HG02678 (cell line): ENCODE results near the gene TSTD1.

Experiments used
- ATAC-seq: cut with Tn5 transposase; IDR thresholded peaks from one replicate; pipeline ENCODE4 v1.9.1; 2021; ENCODE audit warnings: mild to moderate bottlenecking, moderate library complexity; ENCODE audit not compliant: unreplicated experiment

The TSTD1 gene, protein sequence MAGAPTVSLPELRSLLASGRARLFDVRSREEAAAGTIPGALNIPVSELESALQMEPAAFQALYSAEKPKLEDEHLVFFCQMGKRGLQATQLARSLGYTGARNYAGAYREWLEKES

GRCh38 chr1:161038523-161039153, at the start of gene TSTD1:
TSTD1 (minus strand) TSS chr1:161038964; CDS start chr1:161038889, 75 bp downstream.
- peak; percentile 92 for ATAC-seq

DNA sequence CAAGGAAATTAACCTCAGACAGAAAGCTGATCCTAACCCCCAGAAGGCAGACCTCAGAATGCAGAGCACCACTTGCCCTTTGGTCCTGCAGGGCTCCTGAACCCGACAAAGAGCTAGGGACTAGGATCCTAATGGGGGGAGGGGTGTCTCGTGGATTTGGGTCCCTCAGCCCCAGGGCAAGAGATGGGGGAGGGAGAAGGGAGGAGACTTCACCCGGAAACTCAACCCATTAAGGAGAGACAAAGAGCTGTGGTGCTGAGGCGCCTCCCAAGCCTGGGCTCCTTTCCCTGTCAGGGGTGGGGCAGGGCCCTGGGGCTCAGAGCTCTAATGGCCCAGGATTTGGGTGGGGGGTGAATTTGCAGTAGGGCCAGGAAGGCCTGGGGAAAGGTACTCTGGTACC, 47.7 kb upstream of the TSTD1 start:
- ATAC-seq = no peak

DNA sequence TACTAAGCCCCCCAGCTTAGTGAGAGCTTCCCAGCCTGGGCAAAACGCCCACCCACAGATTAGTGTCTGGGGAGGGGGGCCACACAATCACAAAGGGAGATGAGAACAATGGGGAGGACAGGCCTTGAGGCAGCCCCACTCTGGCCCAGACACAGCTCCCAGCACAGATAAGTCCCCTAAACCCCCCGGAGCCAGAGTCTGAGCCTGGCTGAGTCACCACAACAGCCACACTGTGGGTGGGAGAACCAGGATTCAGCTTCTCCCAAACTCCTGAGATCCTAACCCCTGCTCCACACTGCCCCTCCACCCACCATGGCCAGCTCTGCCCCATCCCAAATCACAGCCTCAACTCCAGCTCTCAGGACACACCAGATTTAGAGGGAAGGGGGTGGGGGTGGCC, 46.4 kb upstream of the TSTD1 start:
- no peak for ATAC-seq

GRCh38 chr1:161084597-161084988, 45.8 kb upstream of the TSTD1 start:
- ATAC-seq = no peak

DNA sequence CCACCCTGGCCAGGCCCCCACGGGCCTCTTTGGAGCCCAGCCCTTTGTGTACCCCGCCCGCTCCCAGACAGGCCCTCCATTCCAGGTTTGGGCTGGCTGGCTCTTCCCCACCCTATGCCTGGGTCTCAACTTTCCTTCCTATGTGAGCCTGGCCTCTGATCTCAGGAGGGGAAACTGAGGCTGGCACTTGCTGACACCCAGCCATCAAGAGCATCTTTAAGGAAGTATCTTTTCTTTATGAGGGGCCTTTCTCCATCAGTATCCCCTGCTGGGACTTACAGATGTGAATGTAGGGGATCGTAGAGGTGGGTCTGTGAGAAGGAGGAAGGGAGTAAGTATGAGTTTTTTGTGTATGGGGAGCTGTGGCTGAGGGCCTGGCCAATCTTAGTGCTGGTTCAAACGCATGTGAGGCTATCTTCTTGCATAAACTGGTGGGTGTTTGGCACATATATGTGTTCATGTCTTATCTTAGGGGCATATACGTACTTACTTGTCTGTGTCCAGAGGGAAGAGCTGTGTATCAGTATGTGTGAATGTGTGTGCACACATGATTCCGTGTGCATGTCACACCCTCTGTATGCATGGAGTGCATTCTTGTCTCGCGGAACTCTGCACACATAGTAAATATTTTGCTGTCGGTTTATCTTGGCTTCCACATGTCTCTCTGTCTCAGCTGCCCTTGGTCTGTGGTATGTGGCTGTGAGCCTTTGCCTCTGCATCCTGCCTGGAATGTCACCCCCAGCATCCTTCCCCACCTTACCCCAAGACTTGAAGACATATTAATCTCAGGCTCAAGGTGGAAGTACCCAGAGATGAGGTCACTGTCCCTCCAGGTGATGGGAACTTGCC, 45.2 kb upstream of the TSTD1 start:
- no peak for ATAC-seq

GRCh38 chr1:161082996-161083747, 44.4 kb upstream of the TSTD1 start:
- ATAC-seq = no peak

DNA sequence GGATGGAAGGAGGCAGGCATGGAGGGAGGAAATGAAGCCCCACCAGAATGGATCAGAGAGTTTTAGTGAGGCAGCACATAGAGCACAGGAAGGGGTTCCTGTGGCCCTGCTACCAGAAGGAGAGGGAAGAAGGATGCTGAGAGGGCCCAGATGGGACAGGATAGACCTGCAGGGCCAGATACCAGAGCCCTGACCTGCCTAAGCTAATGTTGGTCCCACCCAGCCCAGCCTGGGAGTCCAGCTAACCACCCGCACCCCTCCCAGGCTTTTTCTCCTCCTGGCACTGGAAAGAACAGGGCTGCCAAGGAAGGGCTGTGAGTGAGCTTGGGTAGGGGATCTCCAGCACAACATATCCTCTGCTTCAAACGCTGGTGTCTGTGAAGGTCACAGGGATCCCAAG, 43.7 kb upstream of the TSTD1 start:
- no peak for ATAC-seq

DNA sequence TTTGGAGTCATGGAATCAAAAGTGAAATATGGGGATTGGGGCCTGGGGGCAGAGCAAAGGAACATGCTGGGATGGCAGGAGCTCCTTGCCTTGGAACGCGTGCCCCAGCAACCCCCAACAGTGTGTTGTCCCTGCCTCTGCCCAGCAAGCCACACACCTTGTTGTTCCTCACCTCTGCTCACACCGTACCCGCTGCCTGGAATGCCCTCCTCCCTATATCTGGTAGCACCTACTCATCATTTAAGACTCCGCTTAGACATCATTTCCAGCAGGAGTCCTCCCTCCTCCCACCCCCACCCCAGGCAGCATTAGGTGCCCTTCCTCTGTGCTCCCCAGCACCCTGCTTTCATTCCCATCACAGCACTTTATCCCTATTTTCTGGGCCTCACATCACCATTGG, 42.8 kb upstream of the TSTD1 start:
- ATAC-seq = no peak

DNA sequence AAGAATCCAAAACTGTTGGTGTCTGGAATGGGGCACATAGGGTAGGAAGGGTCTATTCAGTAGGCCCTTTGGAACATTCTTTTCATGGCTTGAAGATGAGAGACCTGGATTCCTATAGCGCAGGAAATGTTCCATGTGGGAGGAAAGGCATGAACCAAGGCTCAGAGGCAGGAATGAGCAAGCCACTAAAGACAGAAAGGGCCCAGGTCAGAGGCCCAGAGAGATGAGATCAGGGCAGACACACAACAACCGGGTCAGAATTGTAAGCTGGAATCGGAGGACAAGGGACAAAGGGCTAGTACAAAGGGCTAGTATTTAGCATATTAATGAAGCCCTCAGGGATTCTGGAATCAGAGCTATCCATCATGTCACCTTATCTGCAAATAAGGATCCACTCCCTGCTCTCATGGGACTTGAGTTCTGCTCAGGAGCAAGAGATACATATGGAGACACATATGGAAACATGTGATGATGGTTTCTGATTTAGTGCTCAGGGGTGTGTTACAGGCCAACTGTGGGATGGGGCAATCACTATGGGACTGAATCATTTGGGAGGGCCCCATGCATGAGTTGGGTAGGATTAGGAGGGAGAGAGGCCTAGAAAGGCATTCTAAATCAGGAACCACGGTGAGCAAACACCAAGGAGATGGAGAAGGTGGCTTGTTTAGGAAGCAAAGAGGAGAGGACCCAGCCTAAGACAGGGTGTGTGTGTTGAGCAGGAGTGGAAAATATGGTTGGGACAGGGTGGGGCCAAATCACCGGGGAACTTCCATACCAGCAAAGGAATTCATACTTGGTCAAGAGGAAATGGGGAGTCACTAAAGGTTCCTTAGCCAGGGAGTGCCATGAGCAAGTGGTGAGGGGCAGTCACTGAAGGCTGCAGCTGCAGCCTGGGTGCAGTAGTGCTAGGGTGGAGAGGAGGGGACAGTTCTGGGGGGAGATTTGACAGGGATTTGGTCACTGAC, 42.0 kb upstream of the TSTD1 start:
- no peak for ATAC-seq

DNA sequence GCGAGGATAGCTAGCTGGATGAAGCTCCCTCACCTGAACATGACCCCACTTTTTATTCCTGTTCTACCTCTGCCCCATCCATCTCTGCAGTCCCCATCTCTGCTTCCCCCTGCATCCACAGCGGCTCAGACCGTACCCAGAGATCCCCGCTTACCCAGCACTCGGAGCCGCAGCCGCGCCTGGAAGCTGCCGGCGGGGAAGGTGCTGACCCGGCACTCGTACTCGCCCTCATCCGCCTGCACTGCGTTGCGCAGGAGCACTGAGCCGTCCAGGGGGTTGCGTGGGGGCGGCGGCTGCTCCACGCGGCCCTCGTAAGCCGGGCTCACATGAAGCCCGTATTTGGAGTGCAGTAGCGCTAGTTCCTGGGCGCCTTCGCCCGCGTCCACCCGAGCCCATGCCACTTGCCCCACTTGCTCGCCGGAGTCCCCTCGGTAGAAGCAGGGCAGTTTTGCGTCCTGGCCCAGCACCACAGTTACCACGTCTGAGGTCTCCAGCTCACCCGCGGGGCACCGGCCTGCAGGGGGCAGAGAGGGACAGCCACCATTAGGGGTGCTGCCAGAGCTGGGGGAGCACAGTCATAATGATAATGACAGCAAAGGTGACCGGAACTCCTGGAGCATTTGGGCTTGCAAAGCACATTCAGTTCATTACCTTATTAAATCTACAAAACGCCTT, 40.8 kb upstream of the TSTD1 start:
- no peak for ATAC-seq

DNA sequence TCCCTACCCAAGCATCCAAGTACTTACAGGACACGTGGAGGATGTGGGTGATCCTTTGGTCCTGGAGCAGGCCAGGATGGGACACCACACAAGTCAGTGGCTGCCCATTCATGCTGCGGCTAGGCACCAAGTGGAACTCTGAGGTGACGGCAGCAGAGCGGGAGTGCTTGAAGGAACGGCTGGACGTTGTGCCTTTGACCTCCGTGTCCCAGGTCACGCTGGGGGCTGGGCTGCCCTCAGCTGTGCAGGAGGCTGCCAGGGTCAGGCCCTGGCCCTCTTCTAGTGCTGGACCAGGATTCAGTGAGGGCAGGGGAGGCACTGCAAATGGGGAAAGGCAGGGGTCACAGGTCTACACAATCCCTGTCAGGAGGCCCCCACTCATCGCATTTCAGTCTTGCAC, 38.7 kb upstream of the TSTD1 start:
- no peak for ATAC-seq

- no peak for ATAC-seq
Measured at GRCh38 chr1:161076410-161076809, 37.6 kb upstream of the TSTD1 start.

- ATAC-seq = no peak
Measured at GRCh38 chr1:161074676-161075368, 36.1 kb upstream of the TSTD1 start.

DNA sequence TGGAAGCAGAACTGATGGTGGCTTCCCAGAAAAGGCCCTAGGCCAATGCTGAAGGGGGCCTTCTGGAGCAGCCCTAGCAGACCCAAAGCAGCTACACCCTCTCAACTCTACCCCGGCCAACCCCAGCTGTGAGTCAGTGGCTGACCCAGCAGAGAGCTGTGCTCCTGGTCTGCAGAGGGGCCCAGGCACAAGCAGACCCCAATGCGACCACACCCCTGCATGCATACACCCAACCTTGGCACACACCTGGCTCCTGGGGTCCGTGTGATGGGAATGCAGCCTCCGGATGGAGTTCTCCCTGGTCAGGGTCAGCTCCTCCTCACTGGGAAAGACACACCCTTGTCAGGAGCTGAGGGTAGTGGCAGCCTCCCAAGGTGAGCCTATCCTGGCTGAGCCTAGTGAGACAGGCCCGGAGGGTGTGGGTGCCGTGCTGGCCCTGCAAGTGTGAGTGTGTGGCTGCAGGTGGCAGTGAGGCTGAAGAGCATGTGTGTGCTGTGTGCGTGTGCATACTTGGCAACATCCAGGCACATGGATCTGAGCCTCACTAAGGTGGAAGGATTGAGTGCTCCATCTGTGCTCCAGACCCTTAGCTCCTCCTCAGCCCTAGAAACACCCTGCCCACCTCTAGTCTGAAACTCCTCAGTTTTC, 34.8 kb upstream of the TSTD1 start:
- no peak for ATAC-seq

- no peak for ATAC-seq
Measured at GRCh38 chr1:161072751-161073449, 34.1 kb upstream of the TSTD1 start.

- ATAC-seq = no peak
Measured at GRCh38 chr1:161071886-161072371, 33.2 kb upstream of the TSTD1 start.

DNA sequence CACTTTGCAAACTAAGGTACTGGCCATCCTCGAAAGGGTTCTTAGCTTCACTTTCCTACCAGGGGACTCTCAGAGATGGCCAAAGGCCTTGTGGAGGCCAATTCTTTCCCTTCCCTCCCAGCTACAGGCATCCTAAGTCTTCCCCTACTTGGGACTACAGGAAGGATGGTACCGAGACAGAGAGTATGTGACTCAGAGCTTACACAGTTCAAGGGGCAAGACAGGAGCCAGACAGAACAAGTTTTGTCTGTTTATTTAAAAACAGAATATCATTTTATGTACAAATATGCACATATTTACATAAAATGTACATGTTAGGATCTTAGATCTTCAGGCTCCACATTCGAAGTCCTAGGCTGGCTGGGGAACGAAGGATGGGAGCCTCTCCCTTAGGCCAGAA, 32.0 kb upstream of the TSTD1 start:
- no peak for ATAC-seq

DNA sequence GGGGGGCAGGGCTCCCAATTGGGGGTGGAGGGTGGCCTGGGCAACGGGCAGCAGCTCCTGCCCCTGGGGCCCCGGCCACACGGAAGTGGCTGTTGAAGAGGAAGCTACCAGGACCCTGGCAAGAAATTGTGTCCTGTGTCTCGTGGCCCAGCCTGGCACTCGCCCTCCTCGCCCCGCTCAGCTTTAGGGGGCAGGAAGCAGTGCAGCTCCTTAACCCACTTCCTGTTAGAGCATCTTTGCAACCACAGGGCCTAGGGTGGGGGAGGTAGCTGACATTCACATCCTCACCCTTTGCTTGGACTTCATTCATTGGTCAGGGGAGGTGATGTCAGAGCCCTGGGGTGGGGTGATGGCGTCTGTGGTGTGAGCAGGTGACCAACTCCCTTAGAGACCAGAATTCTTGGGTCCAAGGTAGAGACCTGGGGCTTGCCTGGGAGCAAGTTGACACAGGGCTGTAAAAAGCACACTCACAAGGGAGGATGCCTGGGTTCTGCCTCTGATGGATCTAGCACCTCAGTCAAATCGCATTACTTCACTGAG, 31.0 kb upstream of the TSTD1 start, which contains the start of gene ARHGAP30:
ARHGAP30 (minus strand) TSS at position 161 of the 540 bp plus-strand sequence. CDS start 267 bp downstream, outside the sequence.
- ATAC-seq = peak; percentile 88
